Astrocyte (in vitro differentiated cells and primary cell): ENCODE measurements around the gene MALL. TPM values are rescaled to one million over a fixed set of nuclear protein-coding genes. Genes with fewer than 3 reads are reported as not detected.
"Not testable (repeated sequence)": the region's sequence is repeated elsewhere in the genome, so short reads cannot be mapped to it uniquely, and the experiment has no call there.

Source experiments
- DNase-seq: peaks from one replicate; pipeline ENCODE4 v3.0.0-alpha.2; 2010; ENCODE audit warnings: low read depth
- FAIRE-seq: peaks from 2 replicates; lab custom pipeline; 2011; peaks lifted over from hg19 to GRCh38; lab: Jason Lieb, UNC
- H2AFZ ChIP-seq: 2 replicates; pipeline ENCODE4 v1.6.0; 2012; ENCODE audit warnings: low read depth, low read length, inconsistent platforms
- H3K27ac ChIP-seq: 2 replicates; pipeline ENCODE4 v1.5.1; 2011; ENCODE audit warnings: low read depth, low read length, inconsistent platforms
- H3K27me3 ChIP-seq: 2 replicates; pipeline ENCODE4 v1.6.0; 2011; ENCODE audit warnings: low read length, inconsistent platforms; ENCODE audit not compliant: insufficient read depth
- H3K36me3 ChIP-seq: 2 replicates; pipeline ENCODE4 v1.5.1; 2011; ENCODE audit warnings: low read length, inconsistent platforms; ENCODE audit not compliant: insufficient read depth
- H3K4me1 ChIP-seq: 2 replicates; pipeline ENCODE4 v1.5.1; 2011; ENCODE audit warnings: low read length, inconsistent platforms; ENCODE audit not compliant: insufficient read depth
- H3K4me2 ChIP-seq: 2 replicates; pipeline ENCODE4 v1.6.0; 2012; ENCODE audit warnings: low read length, inconsistent platforms
- H3K4me3 ChIP-seq: 2 replicates; pipeline ENCODE4 v1.5.1; 2011; ENCODE audit warnings: low read depth, mild to moderate bottlenecking, low read length, inconsistent platforms; ENCODE audit not compliant: insufficient read depth
- H3K79me2 ChIP-seq: 2 replicates; pipeline ENCODE4 v1.6.0; 2012; ENCODE audit warnings: mild to moderate bottlenecking, low read length, inconsistent platforms; ENCODE audit not compliant: insufficient read depth
- H3K9ac ChIP-seq: 2 replicates; pipeline ENCODE4 v1.6.0; 2012; ENCODE audit warnings: mild to moderate bottlenecking, low read length, inconsistent platforms
- H3K9me3 ChIP-seq: 2 replicates; pipeline ENCODE4 v1.5.1; 2012; ENCODE audit warnings: low read depth, mild to moderate bottlenecking, low read length, inconsistent platforms; ENCODE audit not compliant: insufficient read depth
- H4K20me1 ChIP-seq: 2 replicates; pipeline ENCODE4 v1.6.0; 2012; ENCODE audit warnings: low read length, inconsistent platforms; ENCODE audit not compliant: insufficient read depth
- H3K27ac Mint-ChIP-seq: one replicate; pipeline ENCODE4 v1.8.0; 2021; ENCODE audit warnings: mild to moderate bottlenecking, mixed read lengths; ENCODE audit not compliant: unreplicated experiment
- H3K27me3 Mint-ChIP-seq: one replicate; pipeline ENCODE4 v1.8.0; 2021; ENCODE audit warnings: low read depth, mixed read lengths; ENCODE audit not compliant: unreplicated experiment
- H3K36me3 Mint-ChIP-seq: one replicate; pipeline ENCODE4 v1.8.0; 2021; ENCODE audit warnings: low read depth, mixed read lengths; ENCODE audit not compliant: unreplicated experiment
- H3K4me1 Mint-ChIP-seq: one replicate; pipeline ENCODE4 v1.8.0; 2021; ENCODE audit warnings: low read depth, mixed read lengths; ENCODE audit not compliant: unreplicated experiment
- H3K4me3 Mint-ChIP-seq: one replicate; pipeline ENCODE4 v1.8.0; 2021; ENCODE audit warnings: mild to moderate bottlenecking, moderate library complexity, mixed read lengths; ENCODE audit not compliant: unreplicated experiment
- H3K9me3 Mint-ChIP-seq: one replicate; pipeline ENCODE4 v1.8.0; 2021; ENCODE audit warnings: mild to moderate bottlenecking, mixed read lengths; ENCODE audit not compliant: unreplicated experiment
- EZH2 ChIP-seq: IDR thresholded peaks from 2 replicates; pipeline ENCODE4 v1.6.1; 2012; ENCODE audit warnings: mild to moderate bottlenecking, low read length, inconsistent platforms; ENCODE audit not compliant: insufficient read depth
- total RNA-seq: library from RNA; stranded (reverse); gene quantifications from 2 replicates; pipeline ENCODE4 v1.2.1, GENCODE V29; 2021
- TF ChIP-seq, protein P1 (sequence below): IDR thresholded peaks from 2 replicates; pipeline ENCODE4 v1.5.1; 2011; ENCODE audit warnings: low read depth, mild to moderate bottlenecking, inconsistent platforms, low read length, moderate library complexity; ENCODE audit not compliant: insufficient read depth

MALL gene
- total RNA-seq, 1 donor from 2014 or later: 0.36 TPM

GRCh38 chr2:110114831-110115255, 779 bp downstream of the MALL start:
- H3K9ac ChIP-seq: peak overlapping the region; percentile 79
- TF ChIP-seq, protein P1, sequence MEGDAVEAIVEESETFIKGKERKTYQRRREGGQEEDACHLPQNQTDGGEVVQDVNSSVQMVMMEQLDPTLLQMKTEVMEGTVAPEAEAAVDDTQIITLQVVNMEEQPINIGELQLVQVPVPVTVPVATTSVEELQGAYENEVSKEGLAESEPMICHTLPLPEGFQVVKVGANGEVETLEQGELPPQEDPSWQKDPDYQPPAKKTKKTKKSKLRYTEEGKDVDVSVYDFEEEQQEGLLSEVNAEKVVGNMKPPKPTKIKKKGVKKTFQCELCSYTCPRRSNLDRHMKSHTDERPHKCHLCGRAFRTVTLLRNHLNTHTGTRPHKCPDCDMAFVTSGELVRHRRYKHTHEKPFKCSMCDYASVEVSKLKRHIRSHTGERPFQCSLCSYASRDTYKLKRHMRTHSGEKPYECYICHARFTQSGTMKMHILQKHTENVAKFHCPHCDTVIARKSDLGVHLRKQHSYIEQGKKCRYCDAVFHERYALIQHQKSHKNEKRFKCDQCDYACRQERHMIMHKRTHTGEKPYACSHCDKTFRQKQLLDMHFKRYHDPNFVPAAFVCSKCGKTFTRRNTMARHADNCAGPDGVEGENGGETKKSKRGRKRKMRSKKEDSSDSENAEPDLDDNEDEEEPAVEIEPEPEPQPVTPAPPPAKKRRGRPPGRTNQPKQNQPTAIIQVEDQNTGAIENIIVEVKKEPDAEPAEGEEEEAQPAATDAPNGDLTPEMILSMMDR: no peak
- no peak for TF ChIP-seq EZH2
- H3K27me3 ChIP-seq: no peaks in the 10 kb centered on the region
- Mint-ChIP-seq H3K4me3 (no peak overlapping the region), H3K4me1 (no peaks in the 10 kb centered on the region), H3K9me3 (no peaks in the 10 kb centered on the region), H3K36me3 (no peaks in the 10 kb centered on the region), H3K27ac (no peak overlapping the region), H3K27me3 (peaks cover 67% of the 10 kb centered on the region)
- peaks cover 29% of the 10 kb centered on the region for H3K79me2 ChIP-seq
- H3K36me3 ChIP-seq: no peaks in the 10 kb centered on the region
- H3K4me2 ChIP-seq: peak overlapping the region; percentile 96
- no peak for FAIRE-seq
- no peaks in the 10 kb centered on the region for H3K9me3 ChIP-seq
- no peaks in the 10 kb centered on the region for H4K20me1 ChIP-seq
- peak overlapping the region; percentile 62 for H3K4me3 ChIP-seq
- DNase-seq: no peak
- H2AFZ ChIP-seq: peak overlapping the region; percentile 79
- H3K4me1 ChIP-seq: peaks cover 14% of the 10 kb centered on the region
- H3K27ac ChIP-seq: no peak overlapping the region

DNA sequence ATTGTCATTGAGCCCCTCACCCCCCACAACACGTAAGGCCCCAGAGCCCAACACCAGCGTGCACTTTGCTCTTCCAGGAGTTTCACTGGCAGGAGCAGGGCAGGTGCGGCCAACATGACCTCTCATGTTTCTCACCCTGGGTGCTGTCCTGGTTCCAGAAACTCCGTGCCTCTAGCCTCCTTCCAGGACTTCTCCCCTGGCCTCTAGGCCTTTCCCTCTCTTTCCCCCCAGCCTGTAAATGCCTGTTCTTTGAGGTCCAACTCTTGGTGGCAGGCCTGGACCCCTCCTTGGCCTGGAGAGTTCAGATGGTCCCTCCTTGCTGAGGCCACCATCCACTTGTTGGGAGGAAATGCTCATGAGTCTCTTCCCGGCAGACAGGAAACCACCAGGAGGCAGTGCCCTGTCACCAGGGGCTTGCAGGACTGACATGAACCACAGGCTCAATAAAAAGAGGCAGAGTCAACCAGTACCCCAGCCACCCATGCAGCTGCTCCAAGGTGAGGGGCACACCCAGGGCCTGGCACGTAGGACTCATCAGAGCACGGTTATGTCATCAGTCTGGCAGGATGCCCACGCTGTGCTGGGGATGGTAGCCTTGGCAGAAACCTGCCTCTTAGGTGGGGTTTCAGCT, 1.5 kb downstream of the MALL start:
- peaks cover 59% of the 10 kb centered on the region for H3K27me3 Mint-ChIP-seq
- no peak overlapping the region for H3K27ac Mint-ChIP-seq
- Histone ChIP-seq H2AFZ (no peak overlapping the region), H3K27ac (no peak overlapping the region), H3K4me2 (peak overlapping the region; percentile 96), H3K9ac (no peak overlapping the region), H3K4me3 (no peak overlapping the region), H3K27me3 (no peaks in the 10 kb centered on the region), H4K20me1 (no peaks in the 10 kb centered on the region), H3K4me1 (peaks cover 14% of the 10 kb centered on the region), H3K36me3 (no peaks in the 10 kb centered on the region), H3K9me3 (no peaks in the 10 kb centered on the region), H3K79me2 (peaks cover 34% of the 10 kb centered on the region)
- FAIRE-seq (no peak), DNase-seq (no peak)
- no peak for TF ChIP-seq EZH2
- TF ChIP-seq, protein P1: peak; percentile 16
- no peaks in the 10 kb centered on the region for H3K36me3 Mint-ChIP-seq
- H3K4me3 Mint-ChIP-seq: no peak overlapping the region
- H3K4me1 Mint-ChIP-seq: no peaks in the 10 kb centered on the region
- H3K9me3 Mint-ChIP-seq: no peaks in the 10 kb centered on the region

DNA sequence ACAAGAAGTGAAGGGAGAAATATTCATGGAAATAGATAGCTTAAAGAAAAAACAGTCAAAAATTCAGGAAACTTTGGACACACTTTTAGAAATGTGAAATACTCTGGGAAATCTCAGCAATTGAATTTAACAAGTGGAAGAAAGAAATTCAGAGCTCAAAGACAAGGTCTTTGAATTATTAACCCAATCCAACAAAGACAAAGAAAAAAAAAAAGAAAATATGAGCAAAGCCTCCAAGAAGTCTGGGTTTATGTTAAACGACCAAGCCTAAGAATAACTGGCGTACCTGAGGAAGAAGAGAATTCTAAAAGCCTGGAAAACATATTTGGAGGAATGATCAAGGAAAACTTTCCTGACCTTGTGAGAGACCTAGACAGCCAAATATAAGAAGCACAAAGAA, 7.3 kb downstream of the MALL start:
- not testable (repeated sequence) for DNase-seq, H3K27ac ChIP-seq, H3K4me3 Mint-ChIP-seq, H4K20me1 ChIP-seq, FAIRE-seq, H3K4me1 Mint-ChIP-seq, H3K36me3 Mint-ChIP-seq, H3K9me3 Mint-ChIP-seq, H3K27me3 ChIP-seq, H2AFZ ChIP-seq, H3K4me3 ChIP-seq, H3K36me3 ChIP-seq, H3K9ac ChIP-seq, H3K9me3 ChIP-seq, H3K27ac Mint-ChIP-seq, H3K4me2 ChIP-seq
- Histone ChIP-seq H3K4me1 (peaks cover 40% of the 10 kb centered on the region), H3K79me2 (peaks cover 30% of the 10 kb centered on the region)
- peaks cover 14% of the 10 kb centered on the region for H3K27me3 Mint-ChIP-seq
